ENCODE data around the gene SPARC. TPM values are rescaled to one million over a fixed set of nuclear protein-coding genes. Genes with fewer than 3 reads are reported as not detected.

The SPARC gene
- total RNA-seq, 2 donors from 2014 or later = not detected

- no peaks in the 10 kb centered on the region for H3K36me3 Mint-ChIP-seq (ENCODE audit: insufficient read depth in 2 of 2)
- H3K9me3 Mint-ChIP-seq = no peaks in the 10 kb centered on the region
- H3K4me3 Mint-ChIP-seq = no peak overlapping the region
- H3K27me3 Mint-ChIP-seq (ENCODE audit: low read depth) = no peaks in the 10 kb centered on the region
- H3K4me1 Mint-ChIP-seq (ENCODE audit: low read depth) = peaks cover 6% of the 10 kb centered on the region
- ATAC-seq (replicated peaks in 1 of 2) (no peak), DNase-seq (no peak)
- no peak overlapping the region for H3K27ac Mint-ChIP-seq
Observed at GRCh38 chr5:151671950-151672349, 14.8 kb downstream of the SPARC start.

- ATAC-seq (replicated peaks in 1 of 2) (no peak), DNase-seq (no peak)
- H3K27me3 Mint-ChIP-seq (ENCODE audit: low read depth) = no peaks in the 10 kb centered on the region
- no peaks in the 10 kb centered on the region for H3K9me3 Mint-ChIP-seq
- H3K36me3 Mint-ChIP-seq (ENCODE audit: insufficient read depth in 2 of 2) = no peaks in the 10 kb centered on the region
- H3K4me1 Mint-ChIP-seq (ENCODE audit: low read depth) = peaks cover 6% of the 10 kb centered on the region
- no peak overlapping the region for H3K27ac Mint-ChIP-seq
- H3K4me3 Mint-ChIP-seq = no peak overlapping the region
Observed at GRCh38 chr5:151670953-151671636, 15.6 kb downstream of the SPARC start.

GRCh38 chr5:151670083-151670686 lies 16.5 kb downstream of the SPARC start:
- H3K27ac Mint-ChIP-seq = no peak overlapping the region
- H3K4me1 Mint-ChIP-seq (ENCODE audit: low read depth) = no peaks in the 10 kb centered on the region
- DNase-seq (no peak), ATAC-seq (replicated peaks in 1 of 2) (no peak)
- H3K9me3 Mint-ChIP-seq = no peaks in the 10 kb centered on the region
- H3K27me3 Mint-ChIP-seq (ENCODE audit: low read depth) = no peaks in the 10 kb centered on the region
- H3K36me3 Mint-ChIP-seq (ENCODE audit: insufficient read depth in 2 of 2) = no peaks in the 10 kb centered on the region
- H3K4me3 Mint-ChIP-seq = no peak overlapping the region

GRCh38 chr5:151667083-151667482 lies 19.6 kb downstream of the SPARC start:
- H3K27me3 Mint-ChIP-seq (ENCODE audit: low read depth) = peaks cover 8% of the 10 kb centered on the region
- peaks cover 18% of the 10 kb centered on the region for H3K4me1 Mint-ChIP-seq (ENCODE audit: low read depth)
- ATAC-seq (replicated peaks in 1 of 2) (no peak), DNase-seq (no peak)
- H3K36me3 Mint-ChIP-seq (ENCODE audit: insufficient read depth in 2 of 2) = no peaks in the 10 kb centered on the region
- H3K4me3 Mint-ChIP-seq = no peak overlapping the region
- H3K9me3 Mint-ChIP-seq = no peaks in the 10 kb centered on the region
- H3K27ac Mint-ChIP-seq = no peak overlapping the region

GRCh38 chr5:151665613-151666012 lies 21.1 kb downstream of the SPARC start:
- Mint-ChIP-seq H3K27ac (no peak overlapping the region), H3K4me1 (ENCODE audit: low read depth) (peaks cover 19% of the 10 kb centered on the region), H3K27me3 (ENCODE audit: low read depth) (peaks cover 8% of the 10 kb centered on the region), H3K4me3 (no peak overlapping the region), H3K9me3 (no peaks in the 10 kb centered on the region), H3K36me3 (ENCODE audit: insufficient read depth in 2 of 2) (no peaks in the 10 kb centered on the region)
- ATAC-seq (replicated peaks in 1 of 2) (no peak), DNase-seq (no peak)

GRCh38 chr5:151664694-151665585 lies 21.8 kb downstream of the SPARC start:
- Mint-ChIP-seq H3K27ac (no peak overlapping the region), H3K4me3 (no peak overlapping the region), H3K4me1 (ENCODE audit: low read depth) (peaks cover 19% of the 10 kb centered on the region), H3K9me3 (no peaks in the 10 kb centered on the region), H3K36me3 (ENCODE audit: insufficient read depth in 2 of 2) (no peaks in the 10 kb centered on the region), H3K27me3 (ENCODE audit: low read depth) (peaks cover 8% of the 10 kb centered on the region)
- DNase-seq (no peak), ATAC-seq (replicated peaks in 1 of 2) (no peak)

- H3K36me3 Mint-ChIP-seq (ENCODE audit: insufficient read depth in 2 of 2) = no peaks in the 10 kb centered on the region
- peaks cover 19% of the 10 kb centered on the region for H3K4me1 Mint-ChIP-seq (ENCODE audit: low read depth)
- peaks cover 8% of the 10 kb centered on the region for H3K27me3 Mint-ChIP-seq (ENCODE audit: low read depth)
- H3K9me3 Mint-ChIP-seq = no peaks in the 10 kb centered on the region
- no peak overlapping the region for H3K27ac Mint-ChIP-seq
- ATAC-seq (replicated peaks in 1 of 2) (no peak), DNase-seq (no peak)
- no peak overlapping the region for H3K4me3 Mint-ChIP-seq
Observed at GRCh38 chr5:151663617-151664293, 23.0 kb downstream of the SPARC start.

- Mint-ChIP-seq H3K36me3 (ENCODE audit: insufficient read depth in 2 of 2) (no peaks in the 10 kb centered on the region), H3K27ac (no peak overlapping the region), H3K4me1 (ENCODE audit: low read depth) (peaks cover 19% of the 10 kb centered on the region), H3K27me3 (ENCODE audit: low read depth) (peaks cover 8% of the 10 kb centered on the region), H3K4me3 (no peak overlapping the region), H3K9me3 (no peaks in the 10 kb centered on the region)
- DNase-seq (no peak), ATAC-seq (replicated peaks in 1 of 2) (no peak)
Observed at GRCh38 chr5:151662805-151663204, 23.9 kb downstream of the SPARC start.

GRCh38 chr5:151661968-151662732 lies 24.6 kb downstream of the SPARC start:
- no peaks in the 10 kb centered on the region for H3K9me3 Mint-ChIP-seq
- no peak overlapping the region for H3K27ac Mint-ChIP-seq
- peaks cover 19% of the 10 kb centered on the region for H3K4me1 Mint-ChIP-seq (ENCODE audit: low read depth)
- H3K27me3 Mint-ChIP-seq (ENCODE audit: low read depth) = peaks cover 8% of the 10 kb centered on the region
- H3K4me3 Mint-ChIP-seq = no peak overlapping the region
- H3K36me3 Mint-ChIP-seq (ENCODE audit: insufficient read depth in 2 of 2) = no peaks in the 10 kb centered on the region
- DNase-seq (no peak), ATAC-seq (replicated peaks in 1 of 2) (peak; percentile 58 to 66)

- Mint-ChIP-seq H3K27me3 (ENCODE audit: low read depth) (peaks cover 8% of the 10 kb centered on the region), H3K4me3 (no peak overlapping the region), H3K9me3 (no peaks in the 10 kb centered on the region), H3K36me3 (ENCODE audit: insufficient read depth in 2 of 2) (no peaks in the 10 kb centered on the region), H3K4me1 (ENCODE audit: low read depth) (peaks cover 19% of the 10 kb centered on the region), H3K27ac (no peak overlapping the region)
- ATAC-seq (replicated peaks in 1 of 2) (no peak), DNase-seq (no peak)
Observed at GRCh38 chr5:151660616-151661495, 25.9 kb downstream of the SPARC start.

- H3K4me1 Mint-ChIP-seq (ENCODE audit: low read depth) = peaks cover 19% of the 10 kb centered on the region
- H3K27me3 Mint-ChIP-seq (ENCODE audit: low read depth) = peaks cover 8% of the 10 kb centered on the region
- no peaks in the 10 kb centered on the region for H3K36me3 Mint-ChIP-seq (ENCODE audit: insufficient read depth in 2 of 2)
- H3K4me3 Mint-ChIP-seq = no peak overlapping the region
- H3K27ac Mint-ChIP-seq = no peak overlapping the region
- no peaks in the 10 kb centered on the region for H3K9me3 Mint-ChIP-seq
- peak; percentile 91 to 94 for ATAC-seq (replicated peaks in 1 of 2)
- DNase-seq = peak; percentile 83 to 88
Observed at GRCh38 chr5:151659001-151659754, 27.5 kb downstream of the SPARC start.
